HepG2 (cell line): ENCODE results near the gene ANKZF1. TPM values are rescaled to one million over a fixed set of nuclear protein-coding genes. Genes with fewer than 3 reads are reported as not detected.

Experiments
- ATF7 ChIP-seq, 2 experiments: fragments of 450-650 bp in 1 of 2; sonication (generic) in 1 of 2; formaldehyde crosslinking in 1 of 2; IDR thresholded peaks; 2 replicates each; pipeline versions ENCODE4 v1.4.0 to v1.6.1; 2016 to 2020; ENCODE audit warnings: antibody characterized with exemption in 1 of 2, mild to moderate bottlenecking in 1 of 2, missing genetic modification reagents in 1 of 2
- CREM ChIP-seq, 2 experiments: sonication (generic) in 1 of 2; formaldehyde crosslinking in 1 of 2; IDR thresholded peaks; 2 replicates each; pipeline versions ENCODE4 v1.4.0 to v1.6.1; 2016 to 2020; ENCODE audit warnings: antibody characterized with exemption in 1 of 2, mild to moderate bottlenecking in 1 of 2, missing genetic modification reagents in 1 of 2
- HOXA9 ChIP-seq: sonication (generic); formaldehyde crosslinking; IDR thresholded peaks from 2 replicates; pipeline ENCODE4 v1.8.1; 2022; ENCODE audit warnings: missing genetic modification reagents, mild to moderate bottlenecking, moderate library complexity, borderline replicate concordance
- NR2C2 ChIP-seq: sonication (generic); formaldehyde crosslinking; IDR thresholded peaks from 2 replicates; pipeline ENCODE4 v1.4.0; 2020; ENCODE audit warnings: missing genetic modification reagents, mild to moderate bottlenecking, moderate library complexity, borderline replicate concordance
- PITX1 ChIP-seq: sonication (generic); formaldehyde crosslinking; IDR thresholded peaks from 2 replicates; pipeline ENCODE4 v1.5.1; 2020; ENCODE audit warnings: mild to moderate bottlenecking, missing genetic modification reagents
- PRMT3 ChIP-seq: sonication (generic); formaldehyde crosslinking; IDR thresholded peaks from 2 replicates; pipeline ENCODE4 v1.8.1; 2022; ENCODE audit warnings: low read depth, mild to moderate bottlenecking, moderate library complexity, missing genetic modification reagents, borderline replicate concordance
- SMAD3 ChIP-seq: sonication (generic); formaldehyde crosslinking; IDR thresholded peaks from 2 replicates; pipeline ENCODE4 v1.4.0; 2020; ENCODE audit warnings: missing genetic modification reagents
- SP1 ChIP-seq, 2 experiments: fragments of 450-650 bp in 1 of 2; sonication (generic) in 1 of 2; formaldehyde crosslinking in 1 of 2; IDR thresholded peaks; 2 replicates each; pipeline versions ENCODE4 v1.4.0 to v1.6.1; 2016 to 2020; ENCODE audit warnings: missing genetic modification reagents in 1 of 2
- SRSF4 ChIP-seq: fragments of 200-400 bp; formaldehyde crosslinking; IDR thresholded peaks from one replicate; pipeline ENCODE4 v1.6.1; 2018; ENCODE audit warnings: mild to moderate bottlenecking, low read depth, low read length, moderate library complexity; ENCODE audit not compliant: poor library complexity, severe bottlenecking
- TOPORS ChIP-seq: sonication (generic); formaldehyde crosslinking; IDR thresholded peaks from 2 replicates; pipeline ENCODE4 v1.8.0; 2023; ENCODE audit warnings: mild to moderate bottlenecking, missing genetic modification reagents
- ZBTB1 ChIP-seq: sonication (generic); formaldehyde crosslinking; IDR thresholded peaks from 2 replicates; pipeline ENCODE4 v1.4.0; 2020; ENCODE audit warnings: missing genetic modification reagents, borderline replicate concordance
- ZBTB38 ChIP-seq: sonication (generic); formaldehyde crosslinking; IDR thresholded peaks from 2 replicates; pipeline ENCODE4 v1.5.1; 2020; ENCODE audit warnings: mild to moderate bottlenecking, missing genetic modification reagents
- ZFY ChIP-seq: sonication (generic); formaldehyde crosslinking; IDR thresholded peaks from 2 replicates; pipeline ENCODE4 v1.4.0; 2020; ENCODE audit warnings: missing genetic modification reagents
- ZKSCAN8 ChIP-seq: IDR thresholded peaks from 2 replicates; pipeline ENCODE4 v1.6.1; 2016; ENCODE audit warnings: borderline replicate concordance, missing genetic modification reagents, missing compliant biosample characterization
- ZMAT3 ChIP-seq: sonication (generic); formaldehyde crosslinking; conservative IDR thresholded peaks from 2 replicates; pipeline ENCODE4 v1.7.0; 2021; ENCODE audit warnings: missing genetic modification reagents
- ZNF264 ChIP-seq: sonication (generic); formaldehyde crosslinking; IDR thresholded peaks from 2 replicates; pipeline ENCODE4 v1.4.0; 2020; ENCODE audit warnings: missing genetic modification reagents
- ZNF7 ChIP-seq: IDR thresholded peaks from 2 replicates; pipeline ENCODE4 v1.6.1; 2016; ENCODE audit warnings: missing biosample characterization, missing genetic modification reagents
- ZNF775 ChIP-seq: sonication (generic); formaldehyde crosslinking; IDR thresholded peaks from 2 replicates; pipeline ENCODE4 v1.4.0; 2020; ENCODE audit warnings: missing genetic modification reagents, mild to moderate bottlenecking, moderate library complexity, borderline replicate concordance
- ZNF788 ChIP-seq: sonication (generic); formaldehyde crosslinking; IDR thresholded peaks from 2 replicates; pipeline ENCODE4 v1.5.0; 2020; ENCODE audit warnings: mild to moderate bottlenecking, missing genetic modification reagents, borderline replicate concordance
- ZNF879 ChIP-seq: sonication (generic); formaldehyde crosslinking; IDR thresholded peaks from 2 replicates; pipeline ENCODE4 v1.8.1; 2023; ENCODE audit warnings: missing genetic modification reagents
- polyA plus RNA-seq, 8 experiments: library from polyadenylated mRNA; depleted of rRNA in 3 of 8; stranded (reverse) in 7 of 8; unstranded in 1 of 8; fragments of >200 nt; fragmentation: Illumina TruSeq in 4 of 8; extraction: Trizol in 4 of 8; gene quantifications; 2 replicates each; pipeline versions ENCODE4 v1.2.1 to v1.2.3, GENCODE V29; 2011 to 2016; ENCODE audit warnings: low read depth in 4 of 8, missing spikeins in 1 of 8, mixed read lengths in 1 of 8; ENCODE audit not compliant: insufficient read depth in 1 of 8
- total RNA-seq, 5 experiments: library from RNA; depleted of rRNA; stranded (reverse); fragments of >200 nt; fragmentation: Illumina TruSeq; extraction: Trizol; gene quantifications; 2 replicates each; pipeline ENCODE4 v1.2.3, GENCODE V29; 2016; ENCODE audit warnings: low read depth in 1 of 5
- TF ChIP-seq, protein P1 (sequence below): sonication (generic); formaldehyde crosslinking; IDR thresholded peaks from 2 replicates; pipeline ENCODE4 v1.4.0; 2020; ENCODE audit warnings: missing genetic modification reagents
- TF ChIP-seq, protein P2 (sequence below): sonication (generic); formaldehyde crosslinking; IDR thresholded peaks from 2 replicates; pipeline ENCODE4 v1.5.0; 2020; ENCODE audit warnings: missing genetic modification reagents
- TF ChIP-seq, protein P3 (sequence below): sonication (generic); formaldehyde crosslinking; IDR thresholded peaks from 2 replicates; pipeline ENCODE4 v1.4.0; 2020; ENCODE audit warnings: missing genetic modification reagents

Gene ANKZF1
- total and polyA plus RNA-seq, 2 of the 13 experiments (the other 11 are each of a cell fraction or from before 2014, with no cell fraction given), result 25.3 to 128 TPM

DNA sequence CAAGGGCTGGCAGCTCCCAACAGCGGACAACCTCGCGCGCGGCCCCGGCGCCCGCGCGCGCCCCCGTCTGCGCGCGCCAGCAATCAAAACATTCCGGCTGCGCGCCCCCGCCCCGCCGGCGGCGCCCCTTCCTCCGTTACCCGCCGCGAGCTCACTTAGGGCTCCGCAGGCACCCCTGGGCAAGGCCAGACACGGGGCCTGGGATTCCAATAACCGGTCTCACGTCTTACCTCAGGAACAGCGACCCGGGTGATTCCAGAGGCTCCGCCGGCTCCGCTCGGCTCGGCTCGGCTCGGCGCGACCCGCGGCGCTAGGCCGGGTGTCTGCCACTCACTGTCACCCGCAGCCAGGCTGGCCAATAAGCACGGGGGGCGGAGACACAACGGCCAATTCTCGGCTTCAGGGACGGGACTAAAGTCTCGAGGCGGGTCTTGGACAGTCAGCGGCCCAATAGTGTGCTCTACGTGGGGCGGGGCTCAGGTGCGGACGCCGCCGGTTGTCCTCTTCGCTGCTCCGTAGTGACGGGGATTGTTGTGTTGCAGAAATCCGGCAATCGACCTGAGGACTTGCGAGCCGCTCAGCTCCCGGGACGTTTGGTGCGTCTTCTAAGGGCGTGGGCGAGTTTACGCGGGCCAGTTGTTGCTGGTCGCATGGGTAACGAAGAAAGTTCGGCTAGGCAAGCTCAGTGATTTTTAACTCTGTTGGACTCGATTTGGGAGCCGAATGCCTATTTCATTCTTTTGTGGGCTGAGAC, at the start of gene ANKZF1, which contains the start of gene ATG9A (continued):
- no peak for TF ChIP-seq PRMT3 (CRISPR knock-in tag)
- TF ChIP-seq ZNF788 (CRISPR knock-in tag), result peak; percentile 61
- TF ChIP-seq ZNF775 (CRISPR knock-in tag), result no peak
- TF ChIP-seq SMAD3 (CRISPR knock-in tag), result peak; percentile 82; the same call in 1 of the 2 replicates
- TF ChIP-seq ZKSCAN8 (CRISPR knock-in tag), result peak; percentile 34; the same call in 1 of the 2 replicates
- TF ChIP-seq TOPORS, result peak; percentile 58
- peak; percentile 87 for TF ChIP-seq SP1 (IDR thresholded peaks at IDR 0.05)
- peak; percentile 98 for TF ChIP-seq SP1 (CRISPR knock-in tag; IDR thresholded peaks at IDR 0.05)
- TF ChIP-seq ZMAT3 (CRISPR knock-in tag), result peak; percentile 53
- TF ChIP-seq CREM (IDR thresholded peaks at IDR 0.05), result peak; percentile 88
- TF ChIP-seq CREM (CRISPR knock-in tag; IDR thresholded peaks at IDR 0.05), result no peak
- peak; percentile 79; the same call in 1 of the 2 replicates for TF ChIP-seq ZNF264 (CRISPR knock-in tag)
- peak; percentile 47 for TF ChIP-seq NR2C2 (CRISPR knock-in tag)
- TF ChIP-seq ATF7 (IDR thresholded peaks at IDR 0.05), result no peak
- no peak for TF ChIP-seq ATF7 (CRISPR knock-in tag; IDR thresholded peaks at IDR 0.05)
- TF ChIP-seq, protein P1, sequence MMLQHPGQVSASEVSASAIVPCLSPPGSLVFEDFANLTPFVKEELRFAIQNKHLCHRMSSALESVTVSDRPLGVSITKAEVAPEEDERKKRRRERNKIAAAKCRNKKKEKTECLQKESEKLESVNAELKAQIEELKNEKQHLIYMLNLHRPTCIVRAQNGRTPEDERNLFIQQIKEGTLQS (CRISPR knock-in tag), result peak; percentile 6; the same call in 1 of the 2 replicates
- TF ChIP-seq ZFY, result peak; percentile 91
- TF ChIP-seq HOXA9, result no peak
- TF ChIP-seq ZBTB38 (CRISPR knock-in tag), result peak; percentile 12; the same call in 1 of the 2 replicates
- no peak for TF ChIP-seq ZBTB1 (CRISPR knock-in tag)
- TF ChIP-seq PITX1, result peak; percentile 61
- no peak; the same call in 1 of the 2 replicates for TF ChIP-seq ZNF879 (CRISPR knock-in tag)
- TF ChIP-seq, protein P2, sequence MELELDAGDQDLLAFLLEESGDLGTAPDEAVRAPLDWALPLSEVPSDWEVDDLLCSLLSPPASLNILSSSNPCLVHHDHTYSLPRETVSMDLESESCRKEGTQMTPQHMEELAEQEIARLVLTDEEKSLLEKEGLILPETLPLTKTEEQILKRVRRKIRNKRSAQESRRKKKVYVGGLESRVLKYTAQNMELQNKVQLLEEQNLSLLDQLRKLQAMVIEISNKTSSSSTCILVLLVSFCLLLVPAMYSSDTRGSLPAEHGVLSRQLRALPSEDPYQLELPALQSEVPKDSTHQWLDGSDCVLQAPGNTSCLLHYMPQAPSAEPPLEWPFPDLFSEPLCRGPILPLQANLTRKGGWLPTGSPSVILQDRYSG (CRISPR knock-in tag), result no peak
- TF ChIP-seq, protein P3, sequence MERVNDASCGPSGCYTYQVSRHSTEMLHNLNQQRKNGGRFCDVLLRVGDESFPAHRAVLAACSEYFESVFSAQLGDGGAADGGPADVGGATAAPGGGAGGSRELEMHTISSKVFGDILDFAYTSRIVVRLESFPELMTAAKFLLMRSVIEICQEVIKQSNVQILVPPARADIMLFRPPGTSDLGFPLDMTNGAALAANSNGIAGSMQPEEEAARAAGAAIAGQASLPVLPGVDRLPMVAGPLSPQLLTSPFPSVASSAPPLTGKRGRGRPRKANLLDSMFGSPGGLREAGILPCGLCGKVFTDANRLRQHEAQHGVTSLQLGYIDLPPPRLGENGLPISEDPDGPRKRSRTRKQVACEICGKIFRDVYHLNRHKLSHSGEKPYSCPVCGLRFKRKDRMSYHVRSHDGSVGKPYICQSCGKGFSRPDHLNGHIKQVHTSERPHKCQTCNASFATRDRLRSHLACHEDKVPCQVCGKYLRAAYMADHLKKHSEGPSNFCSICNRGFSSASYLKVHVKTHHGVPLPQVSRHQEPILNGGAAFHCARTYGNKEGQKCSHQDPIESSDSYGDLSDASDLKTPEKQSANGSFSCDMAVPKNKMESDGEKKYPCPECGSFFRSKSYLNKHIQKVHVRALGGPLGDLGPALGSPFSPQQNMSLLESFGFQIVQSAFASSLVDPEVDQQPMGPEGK (CRISPR knock-in tag), result peak; percentile 15; the same call in 1 of the 2 replicates
- TF ChIP-seq ZNF7 (CRISPR knock-in tag), result no peak
- no peak for TF ChIP-seq SRSF4
